ENCODE measurements around the gene SDK1. TPM values are rescaled to one million over a fixed set of nuclear protein-coding genes. Genes with fewer than 3 reads are reported as not detected.

SDK1 gene
- total RNA-seq, 1 donor from 2014 or later: 10.9 TPM

- peaks cover 2% of the 10 kb centered on the region for H3K36me3 Mint-ChIP-seq (ENCODE audit: low read depth)
- no peak for TF ChIP-seq CTCF (IDR thresholded peaks at IDR 0.05)
- no peak overlapping the region for H3K4me3 Mint-ChIP-seq (ENCODE audit: unreplicated experiment)
- H3K27ac Mint-ChIP-seq (ENCODE audit: unreplicated experiment): no peak overlapping the region
- H3K9me3 Mint-ChIP-seq (ENCODE audit: low read depth): peaks cover 14% of the 10 kb centered on the region
- DNase-seq (ENCODE audit: low spot score): no peak
- H3K4me1 Mint-ChIP-seq (ENCODE audit: low read depth): peaks cover 8% of the 10 kb centered on the region
- no peaks in the 10 kb centered on the region for H3K27me3 Mint-ChIP-seq (ENCODE audit: low read depth)
Measured at GRCh38 chr7:3446786-3447185, 145.7 kb downstream of the SDK1 start.

GRCh38 chr7:3451701-3452100 is 150.6 kb downstream of the SDK1 start:
- H3K27ac Mint-ChIP-seq (ENCODE audit: unreplicated experiment): no peak overlapping the region
- DNase-seq (ENCODE audit: low spot score): no peak
- H3K4me3 Mint-ChIP-seq (ENCODE audit: unreplicated experiment): no peak overlapping the region
- H3K4me1 Mint-ChIP-seq (ENCODE audit: low read depth): peaks cover 35% of the 10 kb centered on the region
- no peak for TF ChIP-seq CTCF (IDR thresholded peaks at IDR 0.05)
- peaks cover 14% of the 10 kb centered on the region for H3K9me3 Mint-ChIP-seq (ENCODE audit: low read depth)
- H3K36me3 Mint-ChIP-seq (ENCODE audit: low read depth): peaks cover 2% of the 10 kb centered on the region
- H3K27me3 Mint-ChIP-seq (ENCODE audit: low read depth): no peaks in the 10 kb centered on the region

GRCh38 chr7:3453398-3453797 is 152.3 kb downstream of the SDK1 start:
- Mint-ChIP-seq H3K36me3 (ENCODE audit: low read depth) (peaks cover 2% of the 10 kb centered on the region), H3K4me3 (ENCODE audit: unreplicated experiment) (no peak overlapping the region), H3K9me3 (ENCODE audit: low read depth) (peaks cover 14% of the 10 kb centered on the region), H3K27me3 (ENCODE audit: low read depth) (no peaks in the 10 kb centered on the region), H3K4me1 (ENCODE audit: low read depth) (peaks cover 45% of the 10 kb centered on the region), H3K27ac (ENCODE audit: unreplicated experiment) (no peak overlapping the region)
- no peak for TF ChIP-seq CTCF (IDR thresholded peaks at IDR 0.05)
- DNase-seq (ENCODE audit: low spot score): no peak

- peak overlapping the region; percentile 90 for H3K27ac Mint-ChIP-seq (ENCODE audit: unreplicated experiment)
- H3K4me3 Mint-ChIP-seq (ENCODE audit: unreplicated experiment): peak overlapping the region; percentile 24
- peaks cover 14% of the 10 kb centered on the region for H3K9me3 Mint-ChIP-seq (ENCODE audit: low read depth)
- H3K27me3 Mint-ChIP-seq (ENCODE audit: low read depth): no peaks in the 10 kb centered on the region
- no peak for DNase-seq (ENCODE audit: low spot score)
- TF ChIP-seq CTCF (IDR thresholded peaks at IDR 0.05): no peak
- peaks cover 2% of the 10 kb centered on the region for H3K36me3 Mint-ChIP-seq (ENCODE audit: low read depth)
- H3K4me1 Mint-ChIP-seq (ENCODE audit: low read depth): peaks cover 37% of the 10 kb centered on the region
Measured at GRCh38 chr7:3455806-3456595, 154.9 kb downstream of the SDK1 start.

GRCh38 chr7:3459111-3459510 is 158.1 kb downstream of the SDK1 start:
- no peak overlapping the region for H3K4me3 Mint-ChIP-seq (ENCODE audit: unreplicated experiment)

More at GRCh38 chr7:3459111-3459510, 158.1 kb downstream of the SDK1 start:
- Mint-ChIP-seq H3K27me3 (ENCODE audit: low read depth) (no peaks in the 10 kb centered on the region), H3K36me3 (ENCODE audit: low read depth) (peaks cover 8% of the 10 kb centered on the region), H3K4me1 (ENCODE audit: low read depth) (peaks cover 31% of the 10 kb centered on the region), H3K27ac (ENCODE audit: unreplicated experiment) (no peak overlapping the region), H3K9me3 (ENCODE audit: low read depth) (peaks cover 14% of the 10 kb centered on the region)
- no peak for TF ChIP-seq CTCF (IDR thresholded peaks at IDR 0.05)
- DNase-seq (ENCODE audit: low spot score): no peak

Data from chondrocyte (in vitro differentiated cells).